ENCODE measurements around the gene MAMDC2. TPM values are rescaled to one million over a fixed set of nuclear protein-coding genes. Genes with fewer than 3 reads are reported as not detected.

The MAMDC2 gene
- total RNA-seq, 1 donor from 2014 or later: 76.7 TPM

- Mint-ChIP-seq H3K27ac (ENCODE audit: unreplicated experiment) (peak overlapping the region; percentile 88), H3K4me1 (ENCODE audit: low read depth) (peaks cover 76% of the 10 kb centered on the region), H3K9me3 (ENCODE audit: low read depth) (peaks cover 9% of the 10 kb centered on the region), H3K4me3 (ENCODE audit: unreplicated experiment) (peak overlapping the region; percentile 6), H3K36me3 (ENCODE audit: low read depth) (peaks cover 11% of the 10 kb centered on the region), H3K27me3 (ENCODE audit: low read depth) (no peaks in the 10 kb centered on the region)
- TF ChIP-seq CTCF (IDR thresholded peaks at IDR 0.05): no peak
- no peak for DNase-seq (ENCODE audit: low spot score)
Measured at GRCh38 chr9:70159630-70160029, 116.0 kb downstream of the MAMDC2 start.

GRCh38 chr9:70160686-70161600 lies 117.3 kb downstream of the MAMDC2 start:
- DNase-seq (ENCODE audit: low spot score): no peak
- Mint-ChIP-seq H3K27ac (ENCODE audit: unreplicated experiment) (peak overlapping the region; percentile 88), H3K4me1 (ENCODE audit: low read depth) (peaks cover 71% of the 10 kb centered on the region), H3K9me3 (ENCODE audit: low read depth) (no peaks in the 10 kb centered on the region), H3K4me3 (ENCODE audit: unreplicated experiment) (no peak overlapping the region), H3K27me3 (ENCODE audit: low read depth) (no peaks in the 10 kb centered on the region), H3K36me3 (ENCODE audit: low read depth) (peaks cover 3% of the 10 kb centered on the region)
- no peak for TF ChIP-seq CTCF (IDR thresholded peaks at IDR 0.05)

GRCh38 chr9:70165006-70165602 lies 121.5 kb downstream of the MAMDC2 start:
- DNase-seq (ENCODE audit: low spot score): no peak
- no peaks in the 10 kb centered on the region for H3K27me3 Mint-ChIP-seq (ENCODE audit: low read depth)
- no peak for TF ChIP-seq CTCF (IDR thresholded peaks at IDR 0.05)
- peaks cover 42% of the 10 kb centered on the region for H3K4me1 Mint-ChIP-seq (ENCODE audit: low read depth)
- H3K4me3 Mint-ChIP-seq (ENCODE audit: unreplicated experiment): no peak overlapping the region
- peaks cover 8% of the 10 kb centered on the region for H3K36me3 Mint-ChIP-seq (ENCODE audit: low read depth)
- no peaks in the 10 kb centered on the region for H3K9me3 Mint-ChIP-seq (ENCODE audit: low read depth)
- H3K27ac Mint-ChIP-seq (ENCODE audit: unreplicated experiment): no peak overlapping the region

- no peak for TF ChIP-seq CTCF (IDR thresholded peaks at IDR 0.05)
- Mint-ChIP-seq H3K36me3 (ENCODE audit: low read depth) (peaks cover 31% of the 10 kb centered on the region), H3K4me1 (ENCODE audit: low read depth) (peaks cover 13% of the 10 kb centered on the region), H3K9me3 (ENCODE audit: low read depth) (no peaks in the 10 kb centered on the region), H3K27me3 (ENCODE audit: low read depth) (no peaks in the 10 kb centered on the region), H3K27ac (ENCODE audit: unreplicated experiment) (no peak overlapping the region), H3K4me3 (ENCODE audit: unreplicated experiment) (no peak overlapping the region)
- no peak for DNase-seq (ENCODE audit: low spot score)
Measured at GRCh38 chr9:70168521-70168920, 124.9 kb downstream of the MAMDC2 start.

- TF ChIP-seq CTCF (IDR thresholded peaks at IDR 0.05): no peak
- Mint-ChIP-seq H3K4me3 (ENCODE audit: unreplicated experiment) (no peak overlapping the region), H3K36me3 (ENCODE audit: low read depth) (peaks cover 32% of the 10 kb centered on the region), H3K27ac (ENCODE audit: unreplicated experiment) (no peak overlapping the region), H3K4me1 (ENCODE audit: low read depth) (peaks cover 9% of the 10 kb centered on the region), H3K27me3 (ENCODE audit: low read depth) (no peaks in the 10 kb centered on the region), H3K9me3 (ENCODE audit: low read depth) (no peaks in the 10 kb centered on the region)
- DNase-seq (ENCODE audit: low spot score): no peak
Measured at GRCh38 chr9:70169222-70169621, 125.6 kb downstream of the MAMDC2 start.
